Erythroblast (primary cell): ENCODE data around the gene CORO2A.

Source experiments
- DNase-seq, 2 experiments: peaks; one replicate each; lab custom pipeline; 2025; lab: John Stamatoyannopoulos, UW
- GATA1 ChIP-seq: IDR thresholded peaks from 2 replicates; pipeline ENCODE4 v1.6.1; 2011; ENCODE audit warnings: low read depth, mild to moderate bottlenecking, control low read depth, low read length, moderate library complexity
- POLR2A ChIP-seq: IDR thresholded peaks from 2 replicates; pipeline ENCODE4 v1.6.1; 2011; ENCODE audit warnings: mild to moderate bottlenecking, low read length

Gene CORO2A

DNA sequence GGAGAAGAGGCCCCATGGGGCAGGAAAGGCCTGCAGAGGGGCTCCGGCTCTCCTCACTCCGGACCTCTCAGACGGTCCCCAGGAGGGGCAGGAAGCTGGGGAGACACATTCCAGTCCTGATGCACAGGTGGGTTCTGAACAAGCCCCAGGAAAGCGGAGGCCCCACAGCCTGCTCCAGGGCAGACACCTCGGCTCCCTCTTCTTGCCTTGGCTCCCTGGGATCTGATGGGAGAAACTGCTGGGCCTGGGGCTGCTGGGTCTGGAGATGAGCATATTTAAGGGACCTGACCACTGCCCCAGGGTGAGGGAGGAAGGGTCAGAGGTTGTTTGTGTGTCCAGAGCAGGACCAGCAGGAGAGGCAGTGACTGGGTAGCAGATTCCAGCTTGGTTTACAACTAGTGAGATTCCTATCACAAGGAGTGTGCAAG lies 1.2 kb downstream of the CORO2A start:
- TF ChIP-seq GATA1 = no peak
- TF ChIP-seq POLR2A = no peak

DNA sequence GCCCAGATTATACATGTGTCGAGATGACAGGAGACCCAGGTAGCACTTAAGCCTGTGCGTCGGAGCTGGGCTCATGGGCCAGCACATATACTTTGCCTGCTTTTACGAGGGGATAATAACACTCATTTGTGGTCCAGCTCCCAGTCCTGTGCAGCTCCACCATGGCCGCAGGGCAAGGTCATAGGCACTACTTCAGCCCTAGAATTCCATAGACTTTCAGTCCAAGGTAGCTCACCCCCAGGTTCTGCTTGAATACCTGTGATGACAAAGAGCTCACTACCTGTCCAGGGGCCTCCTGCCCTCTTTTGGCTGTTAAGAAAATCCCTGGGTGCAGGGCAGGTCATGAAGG lies 1.7 kb downstream of the CORO2A start:
- TF ChIP-seq POLR2A (no peak), GATA1 (no peak)
- no peak for DNase-seq

More for the DNA sequence above, 1.2 kb downstream of the CORO2A start:
- no peak for DNase-seq

DNA sequence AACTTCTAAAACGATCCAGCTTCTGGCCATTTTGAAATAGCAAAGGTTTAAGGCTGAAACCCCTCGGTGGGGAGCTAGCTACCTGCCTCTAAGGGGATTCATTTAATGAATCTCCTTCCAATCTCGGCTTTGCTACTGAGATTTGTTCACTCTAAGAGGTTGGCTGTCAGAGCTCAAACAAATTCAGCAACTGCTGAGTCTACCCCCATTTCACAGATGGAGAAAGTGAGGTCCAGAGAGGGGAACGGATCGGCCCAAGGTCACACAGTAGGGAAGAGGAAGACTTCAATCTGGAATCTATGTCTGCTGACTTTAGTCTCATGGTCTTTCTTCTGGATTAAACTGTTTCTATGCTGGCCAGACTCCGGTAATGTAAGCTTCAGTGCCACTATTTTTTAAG lies 3.0 kb downstream of the CORO2A start:
- TF ChIP-seq GATA1 (no peak), POLR2A (no peak)
- DNase-seq = no peak

DNA sequence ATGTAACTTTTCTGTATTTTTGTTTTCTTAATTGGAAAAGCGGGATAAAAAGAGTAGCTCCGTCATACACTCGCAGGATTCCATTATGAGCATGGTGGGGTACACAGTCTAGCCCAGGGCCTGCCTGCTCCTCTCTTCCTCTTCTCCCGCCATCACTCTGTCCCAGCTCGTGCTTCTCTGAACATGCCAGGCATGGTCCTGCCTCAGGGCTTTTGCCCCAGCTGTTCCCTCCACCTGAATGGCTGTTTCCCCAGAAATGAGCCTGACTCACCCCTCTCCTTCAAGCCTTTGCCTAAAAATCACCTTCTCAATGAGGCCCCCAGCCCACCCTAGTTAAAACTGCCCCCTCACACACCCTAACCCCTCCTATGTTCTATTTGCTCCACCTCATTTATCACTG lies 4.5 kb downstream of the CORO2A start:
- TF ChIP-seq GATA1 (no peak), POLR2A (no peak)

DNA sequence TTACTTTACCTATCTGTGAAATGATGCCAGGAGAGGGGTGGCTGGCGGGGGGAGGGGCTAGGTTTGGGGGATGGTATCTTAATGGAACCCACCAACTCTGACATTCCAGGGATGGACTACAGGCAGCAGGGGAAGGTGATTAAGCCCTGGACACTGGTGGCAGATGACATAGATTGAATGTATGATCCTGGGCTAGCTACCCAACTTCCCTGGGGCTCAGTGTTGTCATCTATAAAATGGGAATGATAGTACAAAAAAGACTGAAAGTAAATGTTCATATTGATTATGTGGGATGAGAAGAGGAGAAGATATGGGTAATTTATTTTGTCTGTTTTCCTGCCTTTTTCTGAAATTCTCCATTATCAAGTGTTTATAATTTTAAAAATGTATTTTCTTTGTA lies 6.2 kb downstream of the CORO2A start:
- TF ChIP-seq GATA1 (no peak), POLR2A (no peak)
- DNase-seq = no peak

More for the DNA sequence above, 4.5 kb downstream of the CORO2A start:
- DNase-seq = no peak

DNA sequence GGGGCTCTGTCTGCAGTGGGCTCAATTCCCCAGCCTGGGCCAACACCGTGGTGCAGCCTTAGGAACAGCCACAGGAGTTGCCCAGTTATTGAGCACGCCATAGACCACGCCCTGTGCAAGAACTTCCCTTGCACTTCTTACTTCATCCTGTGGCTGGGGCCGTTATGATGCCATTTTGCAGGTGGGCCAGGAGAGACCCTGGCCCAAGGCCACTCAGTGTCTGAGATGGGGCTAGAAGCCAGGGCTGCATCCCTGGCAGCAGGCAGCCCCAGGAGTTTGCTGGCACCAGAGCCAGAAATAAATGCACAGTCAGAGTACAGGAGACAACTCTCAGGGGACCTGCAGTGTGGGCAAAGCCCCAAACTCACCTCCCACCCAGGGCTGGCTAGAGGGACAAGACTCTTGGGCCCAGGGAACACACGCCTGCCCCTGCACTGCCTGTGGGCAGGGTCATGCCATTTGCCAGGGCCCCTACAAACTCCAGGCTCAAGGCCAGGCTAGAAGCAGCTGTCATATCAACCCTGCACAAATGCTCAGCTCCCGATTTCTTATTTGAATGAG lies 6.7 kb downstream of the CORO2A start:
- TF ChIP-seq POLR2A = no peak
- no peak for TF ChIP-seq GATA1
- DNase-seq = peak; percentile 16 to 60

DNA sequence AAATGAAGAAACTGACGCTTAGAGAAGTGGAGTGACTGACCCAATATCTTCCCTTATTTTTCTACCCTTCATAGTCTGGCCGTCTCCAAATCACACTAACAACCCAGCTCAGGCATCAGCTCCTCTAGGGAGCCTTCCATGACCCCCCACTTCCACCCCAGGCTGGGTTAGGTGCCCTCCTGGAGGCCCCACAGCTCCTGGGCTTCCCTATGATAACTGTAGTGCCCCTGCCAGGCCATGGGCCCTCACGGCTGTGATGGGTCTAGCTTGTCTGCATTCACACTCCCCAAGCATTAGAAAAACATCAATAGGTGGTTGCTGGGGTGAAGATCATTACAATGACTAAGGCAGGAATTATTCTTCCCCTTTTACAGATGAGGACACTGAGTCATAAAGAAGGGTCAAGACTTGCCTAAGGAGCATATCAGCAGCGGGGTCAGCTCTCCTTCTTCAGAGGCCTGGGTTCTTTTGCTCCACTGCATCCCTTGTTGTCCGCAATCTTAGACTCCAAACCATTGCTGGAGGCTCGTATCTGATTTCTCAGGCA lies 7.3 kb downstream of the CORO2A start:
- TF ChIP-seq POLR2A (no peak), GATA1 (no peak)

DNA sequence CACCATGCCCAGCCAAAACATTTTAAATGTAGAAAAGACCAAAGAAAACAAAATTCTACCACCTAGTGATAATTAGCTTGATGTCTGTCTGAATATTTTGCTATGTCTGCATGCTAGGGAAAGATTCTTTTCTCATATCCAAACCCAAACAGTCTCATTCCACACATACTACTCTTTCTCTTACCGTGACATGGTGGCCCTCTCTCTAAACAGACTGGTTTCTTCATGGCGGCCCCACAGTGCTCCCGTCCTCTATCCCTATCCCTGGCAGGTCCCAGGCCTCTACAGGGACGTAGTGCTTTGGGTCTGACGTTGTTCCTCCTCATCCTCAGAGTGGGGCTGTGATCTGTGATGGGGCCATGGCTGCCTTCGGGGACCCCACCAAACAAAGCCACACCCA lies 8.1 kb downstream of the CORO2A start:
- DNase-seq = no peak
- TF ChIP-seq POLR2A = no peak
- no peak for TF ChIP-seq GATA1

More for the DNA sequence above, 7.3 kb downstream of the CORO2A start:
- DNase-seq = no peak

DNA sequence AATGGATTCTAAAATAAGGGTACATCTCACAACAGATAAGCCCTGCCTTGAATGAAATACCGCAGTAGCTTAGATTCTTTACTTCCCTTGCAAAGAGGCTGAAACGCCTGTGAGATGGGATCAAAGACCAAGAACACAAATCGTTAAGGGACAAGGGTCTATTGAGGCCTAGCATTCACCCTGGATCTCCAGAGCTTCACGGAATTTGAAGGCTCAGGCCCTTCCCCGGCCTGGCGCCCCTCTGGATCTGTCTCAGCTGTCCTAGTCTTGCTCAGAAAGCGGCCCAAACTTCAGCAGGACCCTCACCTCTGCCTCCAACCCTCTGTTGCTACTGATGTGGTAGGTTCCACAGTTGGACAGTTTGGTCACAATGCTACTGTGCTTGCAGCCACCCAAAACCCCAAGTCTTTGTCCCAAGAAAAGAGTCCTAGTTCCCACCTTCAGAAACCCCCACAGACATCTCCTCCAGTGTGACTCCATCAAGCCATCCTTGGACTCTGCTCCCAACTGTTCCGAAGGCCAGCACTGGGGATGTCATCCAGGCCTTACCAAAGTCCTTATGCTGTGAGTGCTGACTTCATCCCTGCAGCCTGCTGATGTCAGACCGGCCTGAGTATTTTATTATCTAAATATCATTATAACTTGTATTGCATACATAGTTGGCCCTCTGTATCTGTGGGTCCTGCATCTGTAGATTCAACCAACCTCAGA lies 9.4 kb downstream of the CORO2A start:
- TF ChIP-seq GATA1 (no peak), POLR2A (no peak)

DNA sequence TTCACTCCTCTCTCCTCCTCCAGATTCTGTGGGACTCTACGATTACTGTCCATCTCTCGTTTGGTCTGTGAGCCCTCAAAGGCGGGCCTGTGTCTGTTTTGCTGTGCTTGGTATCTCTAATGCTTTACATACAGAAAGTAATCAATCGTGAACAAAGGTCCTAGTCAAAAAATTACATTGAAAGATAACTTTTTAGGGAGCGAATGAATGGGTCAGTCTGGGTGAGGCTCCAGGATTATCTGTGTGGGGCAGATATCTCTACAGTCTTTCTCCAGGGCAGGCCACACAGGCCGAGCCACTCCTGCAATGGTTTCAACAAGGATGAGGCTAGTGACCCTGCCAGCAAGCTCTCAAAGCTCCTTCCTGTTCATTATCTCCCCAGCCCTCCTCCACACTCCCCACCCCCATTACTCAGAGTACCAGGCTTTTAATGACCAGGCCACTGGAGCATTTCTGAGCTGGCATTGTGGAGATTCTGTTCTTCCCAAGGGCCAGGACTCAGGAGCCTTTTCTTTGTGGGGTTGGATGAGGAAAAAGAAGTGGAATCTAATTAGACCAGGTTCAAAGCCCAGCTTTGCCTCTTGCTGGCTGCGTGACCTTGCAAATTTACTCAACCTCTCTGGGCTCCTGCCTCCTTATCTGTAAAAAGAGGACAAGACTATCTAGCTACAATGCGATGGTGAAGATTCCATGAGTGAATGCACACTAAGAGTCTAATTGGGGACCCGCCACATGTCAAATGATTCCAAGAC lies 10.2 kb downstream of the CORO2A start:
- peak; percentile 20 for TF ChIP-seq GATA1
- no peak for TF ChIP-seq POLR2A
- DNase-seq = peak; percentile 78 to 96

More for the DNA sequence above, 9.4 kb downstream of the CORO2A start:
- peak in 1 of 2 experiments; percentile 11 for DNase-seq

DNA sequence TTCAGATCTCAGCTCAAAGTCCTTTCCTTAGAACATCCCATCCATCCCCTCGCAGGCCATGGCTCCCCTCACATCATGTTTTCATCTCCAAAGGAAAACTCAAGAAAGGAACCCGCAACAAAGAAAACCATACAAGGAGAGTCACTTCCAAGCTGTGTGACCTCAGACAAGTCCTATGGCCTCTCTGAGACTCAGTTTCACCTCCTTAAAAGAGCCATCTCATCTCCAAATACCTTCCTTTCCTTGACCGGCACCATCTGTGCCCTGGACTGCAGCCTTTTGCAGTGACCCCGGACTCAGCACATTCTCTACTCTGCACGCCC lies 10.7 kb downstream of the CORO2A start:
- DNase-seq = no peak
- TF ChIP-seq POLR2A (no peak), GATA1 (no peak)

DNA sequence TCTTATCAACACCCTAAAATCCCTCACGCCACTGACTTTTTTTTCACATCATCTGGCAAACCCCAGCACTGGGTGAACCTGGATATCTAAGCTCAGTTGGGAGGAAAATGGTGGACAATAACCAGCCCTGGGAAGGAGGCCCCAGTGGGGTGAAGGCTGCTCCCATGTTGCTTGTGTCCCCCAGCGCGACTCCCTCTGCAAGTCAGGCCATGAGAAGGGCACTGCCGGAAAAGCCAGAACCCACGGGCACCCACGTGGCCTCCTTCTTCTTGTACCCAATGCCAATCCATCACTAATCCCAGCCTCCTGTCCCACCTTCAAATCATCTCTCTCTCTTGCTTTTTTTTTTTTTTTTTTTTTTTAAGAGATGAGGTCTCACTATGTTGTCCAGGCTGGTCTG lies 11.4 kb downstream of the CORO2A start:
- TF ChIP-seq POLR2A (no peak), GATA1 (no peak)
- DNase-seq = no peak

DNA sequence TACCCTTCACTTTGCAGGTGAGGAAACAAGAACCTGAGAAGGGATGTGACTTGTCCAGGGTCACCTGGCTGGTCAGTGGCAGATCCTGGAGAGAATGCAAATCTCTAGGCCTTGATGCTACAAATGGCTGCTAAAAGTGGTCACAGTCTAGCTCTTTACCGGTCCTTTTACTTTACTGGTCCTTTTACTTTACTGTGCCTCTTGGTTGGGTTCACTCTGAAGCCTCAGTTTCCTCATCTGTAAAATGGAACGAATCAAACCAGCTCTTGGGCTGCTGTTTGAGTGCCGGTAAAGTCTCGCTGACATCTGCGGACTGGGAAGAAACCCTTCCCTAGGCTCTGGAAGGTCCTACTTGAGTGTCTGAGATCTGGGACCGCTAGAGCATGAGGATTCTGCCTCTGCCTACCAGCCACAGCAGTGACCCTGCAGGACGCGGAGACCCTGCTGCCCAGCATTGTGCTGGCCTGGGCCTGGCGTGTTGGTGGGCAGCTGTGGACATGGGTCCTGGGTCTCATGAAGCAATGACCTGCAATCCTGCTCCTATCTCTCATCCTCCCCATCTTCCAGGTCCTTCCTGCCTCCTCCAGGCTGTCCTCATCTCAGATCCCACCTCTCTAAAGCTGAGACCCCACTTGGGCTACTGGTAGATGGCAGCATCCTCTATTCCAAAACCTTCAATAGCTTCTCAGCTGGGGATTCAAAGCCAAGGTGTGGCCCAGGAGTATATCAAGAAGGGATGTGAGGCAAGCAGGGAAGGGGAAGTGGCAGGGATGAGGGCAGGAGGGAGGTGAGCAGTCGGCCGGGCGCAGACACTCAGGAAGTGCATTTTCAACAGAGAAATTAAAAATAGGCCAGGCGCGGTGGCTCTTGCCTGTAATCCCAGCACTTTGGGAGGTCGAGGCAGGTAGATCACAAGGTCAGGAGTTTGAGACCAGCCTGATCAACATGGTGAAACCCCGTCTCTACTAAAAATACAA lies 13.3 kb downstream of the CORO2A start:
- no peak for DNase-seq
- TF ChIP-seq POLR2A (no peak), GATA1 (no peak)
